HUES48 (cell line): ENCODE data around the gene FBXO8.
A peak's percentile ranks its signal among the peaks of the same experiment; 100 is the strongest.

Experiments used
- H3K27ac ChIP-seq: one replicate; pipeline ENCODE4 v1.7.0; 2013; ENCODE audit warnings: low read depth, low read length, inconsistent platforms
- H3K27me3 ChIP-seq: 2 replicates; pipeline ENCODE4 v1.6.1; 2013; ENCODE audit warnings: mild to moderate bottlenecking, low read length; ENCODE audit not compliant: control insufficient read depth, insufficient read depth
- H3K36me3 ChIP-seq: 2 replicates; pipeline ENCODE4 v1.6.1; 2013; ENCODE audit warnings: low read length; ENCODE audit not compliant: control insufficient read depth, insufficient read depth
- H3K4me1 ChIP-seq: 2 replicates; pipeline ENCODE4 v1.6.1; 2013; ENCODE audit warnings: mild to moderate bottlenecking, low read length; ENCODE audit not compliant: control insufficient read depth, insufficient read depth
- H3K4me3 ChIP-seq: 2 replicates; pipeline ENCODE4 v1.5.1; 2013; ENCODE audit warnings: mild to moderate bottlenecking, low read depth, low read length
- H3K9ac ChIP-seq: 2 replicates; pipeline ENCODE4 v1.6.1; 2013; ENCODE audit warnings: mild to moderate bottlenecking, low read depth, low read length, moderate library complexity
- H3K9me3 ChIP-seq: 2 replicates; pipeline ENCODE4 v1.6.1; 2013; ENCODE audit warnings: low read length; ENCODE audit not compliant: control insufficient read depth, insufficient read depth

Gene FBXO8

GRCh38 chr4:174283507-174284471 lies at the start of gene FBXO8, which contains the start of gene CEP44:
TSS of gene FBXO8 (minus strand) at chr4:174283667. CDS start at chr4:174263092, 20,575 bp downstream.
TSS of gene CEP44 (plus strand) at chr4:174283911. CDS start at chr4:174299122, 15,211 bp downstream.
- Histone ChIP-seq H3K4me1 (peaks cover 4% of the 10 kb centered on the region; the same call in 1 of the 2 replicates), H3K9ac (peak within 1 kb of the TSS; percentile 97), H3K27ac (peak within 1 kb of the TSS; percentile 93), H3K27me3 (no peaks in the 10 kb centered on the region), H3K36me3 (no peaks in the 10 kb centered on the region), H3K9me3 (no peaks in the 10 kb centered on the region), H3K4me3 (peak within 1 kb of the TSS; percentile 85)

DNA sequence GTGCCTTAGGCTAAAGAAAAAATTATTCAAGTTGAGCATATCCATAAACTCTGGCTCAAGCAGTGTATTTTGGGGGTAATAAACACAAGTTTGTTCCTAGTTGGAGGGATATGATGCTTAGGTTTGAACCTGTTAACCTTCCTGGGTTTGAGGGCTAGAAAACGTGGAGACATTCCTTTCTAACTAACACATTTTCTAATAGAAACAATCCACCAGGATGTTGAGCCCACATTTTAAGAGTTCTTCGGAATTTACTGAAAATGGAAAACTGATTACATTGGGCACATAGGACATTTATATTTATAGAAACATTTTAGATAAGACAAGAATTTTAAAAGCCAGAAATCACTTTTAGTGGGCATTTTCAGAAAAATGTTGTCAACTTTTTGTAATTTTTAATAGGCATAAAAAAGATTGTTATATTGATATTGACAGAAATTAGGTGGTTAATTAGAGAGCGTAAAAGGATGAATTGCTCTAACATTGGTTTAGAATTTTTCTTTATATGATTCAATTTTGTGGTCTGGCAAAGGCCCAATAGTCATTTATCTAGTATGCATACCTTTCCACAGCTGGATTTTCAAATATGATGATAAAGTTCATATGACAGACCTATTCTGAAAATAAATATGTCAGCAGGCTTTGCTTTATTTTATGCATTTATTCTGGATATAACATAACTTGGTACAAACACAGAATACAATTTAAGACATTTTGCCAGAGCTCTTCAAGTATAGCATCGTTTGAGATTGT lies 49.5 kb upstream of the FBXO8 start:
- H3K27ac ChIP-seq, result no peak overlapping the region
- H3K27me3 ChIP-seq, result no peaks in the 10 kb centered on the region
- no peaks in the 10 kb centered on the region for H3K9me3 ChIP-seq
- no peak overlapping the region for H3K4me3 ChIP-seq
- no peaks in the 10 kb centered on the region for H3K36me3 ChIP-seq
- H3K4me1 ChIP-seq, result peaks cover 7% of the 10 kb centered on the region; the same call in 1 of the 2 replicates
- no peak overlapping the region for H3K9ac ChIP-seq

DNA sequence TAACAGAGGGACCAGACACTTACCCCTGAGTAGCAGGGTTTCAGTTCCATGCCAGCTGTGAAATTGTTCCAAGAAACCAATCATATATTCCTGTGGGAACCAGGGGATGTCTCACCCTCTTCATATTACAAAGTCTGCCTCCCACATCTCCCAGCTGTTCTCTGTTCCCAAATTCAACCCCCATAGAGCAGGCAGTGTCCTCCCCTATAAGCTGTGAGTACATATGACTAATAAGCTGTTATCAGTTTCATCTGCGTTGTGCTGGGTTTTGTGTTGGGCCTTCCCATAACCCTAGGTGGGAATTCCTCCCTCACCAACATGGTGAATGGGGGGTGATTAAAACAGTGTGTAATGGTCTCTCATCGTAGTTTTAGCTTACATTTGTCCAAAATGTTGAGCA lies 41.3 kb upstream of the FBXO8 start:
- no peaks in the 10 kb centered on the region for H3K4me1 ChIP-seq
- H3K27me3 ChIP-seq, result no peaks in the 10 kb centered on the region
- peaks cover 4% of the 10 kb centered on the region; the same call in 1 of the 2 replicates for H3K36me3 ChIP-seq
- no peak overlapping the region for H3K27ac ChIP-seq
- H3K9me3 ChIP-seq, result no peaks in the 10 kb centered on the region
- no peak overlapping the region for H3K4me3 ChIP-seq
- H3K9ac ChIP-seq, result no peak overlapping the region

DNA sequence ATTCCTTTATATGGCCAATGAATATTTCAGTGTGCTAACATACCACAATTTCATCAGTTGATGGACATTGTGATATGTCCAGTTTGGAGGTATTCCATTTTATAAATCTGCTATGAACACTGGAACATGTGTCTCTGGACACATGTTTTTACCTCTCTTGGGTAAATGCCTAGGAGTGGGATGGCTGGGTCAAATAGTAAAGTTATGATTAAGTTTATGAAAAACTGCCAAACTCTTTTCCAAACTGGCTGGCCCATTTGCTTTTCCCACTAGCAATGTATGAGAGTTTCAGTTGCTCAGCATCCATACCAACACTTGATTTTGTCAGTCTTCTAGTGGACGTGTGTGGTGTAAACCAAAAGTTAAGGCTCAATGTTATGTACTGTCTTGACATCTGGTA lies 40.8 kb upstream of the FBXO8 start:
- Histone ChIP-seq H3K4me3 (no peak overlapping the region), H3K9me3 (no peaks in the 10 kb centered on the region), H3K9ac (no peak overlapping the region), H3K36me3 (peaks cover 4% of the 10 kb centered on the region; the same call in 1 of the 2 replicates), H3K27me3 (no peaks in the 10 kb centered on the region), H3K27ac (no peak overlapping the region), H3K4me1 (no peaks in the 10 kb centered on the region)

DNA sequence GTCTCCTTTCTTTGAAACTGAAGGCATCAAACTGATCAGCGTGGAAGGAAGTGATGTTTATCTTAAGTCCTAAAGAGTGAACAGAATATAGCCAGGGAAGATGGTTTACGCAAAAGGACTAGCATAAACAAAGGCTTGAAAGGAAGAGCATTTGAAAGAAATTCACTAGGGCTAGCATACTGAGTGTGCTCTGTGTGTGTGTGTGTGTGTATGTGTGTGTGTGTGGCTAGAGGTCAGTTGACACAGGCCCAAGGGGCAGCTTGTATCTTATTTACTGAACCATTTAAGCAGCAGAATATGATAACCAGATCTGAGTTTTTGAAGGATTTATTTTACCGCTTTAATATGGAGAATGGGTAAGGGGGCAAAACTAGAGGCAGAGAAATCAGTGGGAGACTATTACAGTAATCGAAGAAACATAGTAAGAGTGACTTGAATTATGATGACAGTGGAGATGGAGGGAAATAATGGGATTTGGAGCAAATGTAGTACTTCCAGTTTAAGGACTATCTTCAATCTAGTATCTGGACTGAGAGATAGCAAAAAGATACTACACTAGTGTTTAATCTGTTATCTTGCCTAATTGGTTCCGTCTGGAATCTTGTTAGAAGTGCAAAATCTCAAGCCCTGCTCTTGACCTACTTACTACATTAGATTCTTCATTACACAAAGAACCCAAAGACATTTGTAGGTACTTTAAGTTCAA lies 37.2 kb upstream of the FBXO8 start:
- Histone ChIP-seq H3K27me3 (no peaks in the 10 kb centered on the region), H3K9me3 (no peaks in the 10 kb centered on the region), H3K4me1 (no peaks in the 10 kb centered on the region), H3K9ac (no peak overlapping the region), H3K36me3 (peaks cover 16% of the 10 kb centered on the region), H3K27ac (no peak overlapping the region), H3K4me3 (no peak overlapping the region)

GRCh38 chr4:174318829-174319764 lies 35.6 kb upstream of the FBXO8 start:
- Histone ChIP-seq H3K27ac (no peak overlapping the region), H3K4me1 (no peaks in the 10 kb centered on the region), H3K9ac (no peak overlapping the region), H3K36me3 (peaks cover 16% of the 10 kb centered on the region), H3K4me3 (no peak overlapping the region), H3K27me3 (no peaks in the 10 kb centered on the region), H3K9me3 (no peaks in the 10 kb centered on the region)

- no peak overlapping the region for H3K9ac ChIP-seq
- no peak overlapping the region for H3K4me3 ChIP-seq
- H3K36me3 ChIP-seq, result peaks cover 16% of the 10 kb centered on the region
- H3K27me3 ChIP-seq, result no peaks in the 10 kb centered on the region
- H3K4me1 ChIP-seq, result no peaks in the 10 kb centered on the region
- no peaks in the 10 kb centered on the region for H3K9me3 ChIP-seq
- no peak overlapping the region for H3K27ac ChIP-seq
These were observed 34.1 kb upstream of the FBXO8 start for GRCh38 chr4:174317531-174317930.

- H3K36me3 ChIP-seq, result peaks cover 17% of the 10 kb centered on the region
- no peak overlapping the region for H3K27ac ChIP-seq
- H3K27me3 ChIP-seq, result no peaks in the 10 kb centered on the region
- no peak overlapping the region for H3K9ac ChIP-seq
- H3K4me3 ChIP-seq, result no peak overlapping the region
- H3K9me3 ChIP-seq, result no peaks in the 10 kb centered on the region
- no peaks in the 10 kb centered on the region for H3K4me1 ChIP-seq
These were observed 33.5 kb upstream of the FBXO8 start for GRCh38 chr4:174316954-174317353.

DNA sequence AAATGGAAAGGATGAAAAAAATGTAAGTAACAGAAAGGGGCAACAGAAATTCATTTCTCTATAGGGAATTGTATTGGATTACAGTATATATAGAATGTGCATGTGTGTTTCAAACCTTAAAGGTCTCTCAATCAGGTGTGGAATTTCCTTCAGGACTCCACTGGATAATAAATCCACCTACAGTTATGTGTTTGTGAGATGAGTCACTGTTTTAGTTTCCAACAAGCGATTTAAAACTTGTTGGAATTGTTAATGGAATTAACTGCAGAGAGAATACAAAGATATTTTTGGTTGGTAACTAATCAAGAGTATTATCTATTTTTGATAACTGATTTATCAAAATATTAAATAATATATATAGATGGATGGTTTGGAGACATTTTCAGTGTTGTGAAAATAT lies 33.1 kb upstream of the FBXO8 start:
- Histone ChIP-seq H3K9me3 (no peaks in the 10 kb centered on the region), H3K27me3 (no peaks in the 10 kb centered on the region), H3K9ac (no peak overlapping the region), H3K36me3 (peaks cover 21% of the 10 kb centered on the region), H3K4me3 (no peak overlapping the region), H3K4me1 (no peaks in the 10 kb centered on the region), H3K27ac (no peak overlapping the region)

- H3K9me3 ChIP-seq, result no peaks in the 10 kb centered on the region
- H3K36me3 ChIP-seq, result peaks cover 33% of the 10 kb centered on the region
These were observed 31.3 kb upstream of the FBXO8 start for GRCh38 chr4:174314770-174315169.

More at GRCh38 chr4:174314770-174315169, 31.3 kb upstream of the FBXO8 start:
- Histone ChIP-seq H3K27me3 (no peaks in the 10 kb centered on the region), H3K4me3 (no peak overlapping the region), H3K9ac (no peak overlapping the region), H3K4me1 (no peaks in the 10 kb centered on the region), H3K27ac (no peak overlapping the region)
